Fibroblast of lung (primary cell): ENCODE results near the gene XRCC3. TPM values are rescaled to one million over a fixed set of nuclear protein-coding genes. Genes with fewer than 3 reads are reported as not detected.

ENCODE experiments used
- DNase-seq, 2 donors: peaks; one replicate each; pipeline versions ENCODE4 v3.0.0 to v3.0.0-alpha.2; 2010; ENCODE audit warnings: low read depth in 2 of 2
- H2AFZ ChIP-seq: 2 replicates; pipeline ENCODE4 v1.5.1; 2012; ENCODE audit warnings: low read length, control low read depth, inconsistent platforms
- H3K27ac ChIP-seq: 2 replicates; pipeline ENCODE4 v1.5.1; 2011; ENCODE audit warnings: low read length, control low read depth; ENCODE audit not compliant: insufficient read depth
- H3K27me3 ChIP-seq: 2 replicates; pipeline ENCODE4 v1.5.1; 2011; ENCODE audit warnings: mild to moderate bottlenecking, low read length; ENCODE audit not compliant: control insufficient read depth, insufficient read depth
- H3K36me3 ChIP-seq: 2 replicates; pipeline ENCODE4 v1.5.1; 2011; ENCODE audit warnings: low read length; ENCODE audit not compliant: control insufficient read depth, insufficient read depth
- H3K4me1 ChIP-seq: 2 replicates; pipeline ENCODE4 v1.5.1; 2011; ENCODE audit warnings: low read length; ENCODE audit not compliant: control insufficient read depth, insufficient read depth; ENCODE audit errors: extremely low read depth
- H3K4me2 ChIP-seq: 2 replicates; pipeline ENCODE4 v1.5.1; 2011; ENCODE audit warnings: low read length, control low read depth; ENCODE audit not compliant: insufficient read depth; ENCODE audit errors: extremely low read depth
- H3K4me3 ChIP-seq, 4 experiments: fragments of 200-600 bp in 1 of 4; sonication (generic) in 1 of 4; replicated peaks in 1 of 4; 2 replicates each; pipeline ENCODE4 v1.5.1; 2011 to 2016; ENCODE audit warnings: low read length in 4 of 4, low read depth in 3 of 4, mild to moderate bottlenecking in 3 of 4, control low read depth in 2 of 4, inconsistent platforms in 1 of 4, mixed read lengths in 1 of 4; ENCODE audit not compliant: insufficient read depth in 1 of 4; ENCODE audit errors: control extremely low read depth in 1 of 4
- H3K79me2 ChIP-seq: 2 replicates; pipeline ENCODE4 v1.5.1; 2012; ENCODE audit warnings: mild to moderate bottlenecking, low read length, inconsistent platforms; ENCODE audit not compliant: control insufficient read depth, insufficient read depth
- H3K9ac ChIP-seq: 2 replicates; pipeline ENCODE4 v1.5.1; 2011; ENCODE audit warnings: mild to moderate bottlenecking, low read length, control low read depth; ENCODE audit not compliant: insufficient read depth
- H3K9me3 ChIP-seq: 2 replicates; pipeline ENCODE4 v1.5.1; 2012; ENCODE audit warnings: low read depth, low read length; ENCODE audit not compliant: control insufficient read depth, insufficient read depth
- H4K20me1 ChIP-seq: 2 replicates; pipeline ENCODE4 v1.5.1; 2011; ENCODE audit warnings: low read length; ENCODE audit not compliant: control insufficient read depth, insufficient read depth; ENCODE audit errors: extremely low read depth
- EZH2 ChIP-seq: IDR thresholded peaks from 2 replicates; pipeline ENCODE4 v1.5.1; 2012; ENCODE audit warnings: low read length, control low read depth, mild to moderate bottlenecking; ENCODE audit errors: missing control alignments
- polyA plus RNA-seq, 2 donors: library from polyadenylated mRNA; depleted of rRNA in 1 of 2; stranded (reverse) in 1 of 2; unstranded in 1 of 2; fragments of >200 nt; gene quantifications; 2 replicates each; pipeline ENCODE4 v1.2.1, GENCODE V29; 2011 to 2012; ENCODE audit warnings: missing spikeins in 1 of 2
- total RNA-seq: library from RNA; depleted of rRNA; stranded (reverse); fragments of >200 nt; gene quantifications from 2 replicates; pipeline ENCODE4 v1.2.1, GENCODE V29; 2014
- TF ChIP-seq, protein P1 (sequence below), 2 donors: IDR thresholded peaks in 1 of 2; conservative IDR thresholded peaks in 1 of 2; 1 replicate in 1 of 2; 2 replicates in 1 of 2; pipeline ENCODE4 v1.5.1; 2011 to 2012; ENCODE audit warnings: low read length in 2 of 2, control low read depth in 1 of 2, inconsistent platforms in 1 of 2, low read depth in 1 of 2, mild to moderate bottlenecking in 1 of 2

Gene XRCC3
- total and polyA plus RNA-seq, 2 donors (not counting 1 experiment from before 2014, with no cell fraction given): 4.9 to 9.2 TPM

DNA sequence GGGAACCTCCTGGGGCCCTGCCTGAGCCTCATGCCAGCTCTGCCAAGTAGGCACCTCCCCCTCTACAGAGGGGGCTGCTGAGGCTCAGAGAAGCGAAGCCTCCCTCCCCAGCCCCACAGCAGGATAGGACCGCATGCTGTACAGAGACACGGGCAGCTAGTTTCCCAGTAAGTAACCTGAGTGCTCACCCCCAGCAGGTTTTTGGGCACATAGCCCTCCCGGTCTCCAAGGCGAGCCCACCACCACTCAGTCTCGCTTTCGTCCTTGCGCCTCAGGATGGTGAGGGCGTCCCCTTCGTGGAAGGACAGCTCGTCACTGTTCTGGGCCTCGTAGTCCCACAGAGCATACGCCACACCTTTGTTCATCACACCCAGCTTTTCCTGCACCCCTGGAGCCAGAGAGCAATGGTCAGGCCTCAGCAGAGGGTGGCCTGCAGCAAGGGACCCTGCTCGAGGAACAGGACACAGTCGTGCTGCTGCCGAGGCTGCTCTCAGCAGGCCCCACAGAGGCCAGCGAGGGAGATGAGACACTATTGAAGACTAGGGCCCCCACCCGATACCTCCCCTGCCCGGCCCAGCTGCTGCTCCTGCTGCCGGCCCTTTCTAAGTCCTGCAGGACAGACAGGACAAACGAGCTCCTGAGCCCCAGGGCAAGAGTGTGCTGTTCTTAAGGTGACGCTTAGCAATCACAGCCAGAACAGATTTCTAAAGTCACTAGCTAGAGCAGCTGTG, 20.7 kb upstream of the XRCC3 start:
- H3K9me3 ChIP-seq: no peaks in the 10 kb centered on the region
- no peaks in the 10 kb centered on the region for H3K79me2 ChIP-seq
- no peak overlapping the region for H2AFZ ChIP-seq
- no peak for DNase-seq
- no peaks in the 10 kb centered on the region for H3K4me1 ChIP-seq
- H3K36me3 ChIP-seq: peaks cover 7% of the 10 kb centered on the region
- H3K4me3 ChIP-seq: no peak overlapping the region
- no peak overlapping the region for H3K4me2 ChIP-seq
- H4K20me1 ChIP-seq: no peaks in the 10 kb centered on the region
- no peaks in the 10 kb centered on the region for H3K27me3 ChIP-seq
- no peak overlapping the region for H3K27ac ChIP-seq
- TF ChIP-seq, protein P1, sequence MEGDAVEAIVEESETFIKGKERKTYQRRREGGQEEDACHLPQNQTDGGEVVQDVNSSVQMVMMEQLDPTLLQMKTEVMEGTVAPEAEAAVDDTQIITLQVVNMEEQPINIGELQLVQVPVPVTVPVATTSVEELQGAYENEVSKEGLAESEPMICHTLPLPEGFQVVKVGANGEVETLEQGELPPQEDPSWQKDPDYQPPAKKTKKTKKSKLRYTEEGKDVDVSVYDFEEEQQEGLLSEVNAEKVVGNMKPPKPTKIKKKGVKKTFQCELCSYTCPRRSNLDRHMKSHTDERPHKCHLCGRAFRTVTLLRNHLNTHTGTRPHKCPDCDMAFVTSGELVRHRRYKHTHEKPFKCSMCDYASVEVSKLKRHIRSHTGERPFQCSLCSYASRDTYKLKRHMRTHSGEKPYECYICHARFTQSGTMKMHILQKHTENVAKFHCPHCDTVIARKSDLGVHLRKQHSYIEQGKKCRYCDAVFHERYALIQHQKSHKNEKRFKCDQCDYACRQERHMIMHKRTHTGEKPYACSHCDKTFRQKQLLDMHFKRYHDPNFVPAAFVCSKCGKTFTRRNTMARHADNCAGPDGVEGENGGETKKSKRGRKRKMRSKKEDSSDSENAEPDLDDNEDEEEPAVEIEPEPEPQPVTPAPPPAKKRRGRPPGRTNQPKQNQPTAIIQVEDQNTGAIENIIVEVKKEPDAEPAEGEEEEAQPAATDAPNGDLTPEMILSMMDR (conservative IDR thresholded peaks at IDR 0.05 in 1 of 2, IDR thresholded peaks at IDR 0.05 in 1 of 2; ENCODE audit: low read depth in 1 of 2, low read length in 2 of 2): no peak
- no peak for TF ChIP-seq EZH2
- H3K9ac ChIP-seq: no peak overlapping the region

DNA sequence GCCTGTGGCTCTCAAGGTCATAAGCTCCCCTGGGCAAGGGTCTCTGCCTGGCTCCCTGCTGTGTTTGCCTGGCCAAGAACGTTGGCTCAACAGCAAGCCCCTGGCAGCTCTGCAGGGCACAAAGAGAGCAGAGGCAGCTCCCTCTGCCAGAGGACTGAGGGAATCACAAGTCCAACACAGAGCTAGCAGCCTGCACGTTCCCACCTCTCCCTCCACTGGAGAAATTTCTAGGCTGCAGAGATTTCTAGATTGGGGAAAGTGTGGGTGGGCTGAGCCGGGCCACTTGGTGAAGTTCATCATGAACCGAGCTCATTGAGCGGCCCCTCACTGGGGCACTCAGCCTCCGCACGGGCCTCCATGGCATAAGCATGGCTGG, 20.2 kb upstream of the XRCC3 start:
- H3K9me3 ChIP-seq: no peaks in the 10 kb centered on the region
- peaks cover 7% of the 10 kb centered on the region for H3K36me3 ChIP-seq
- H3K79me2 ChIP-seq: no peaks in the 10 kb centered on the region

DNA sequence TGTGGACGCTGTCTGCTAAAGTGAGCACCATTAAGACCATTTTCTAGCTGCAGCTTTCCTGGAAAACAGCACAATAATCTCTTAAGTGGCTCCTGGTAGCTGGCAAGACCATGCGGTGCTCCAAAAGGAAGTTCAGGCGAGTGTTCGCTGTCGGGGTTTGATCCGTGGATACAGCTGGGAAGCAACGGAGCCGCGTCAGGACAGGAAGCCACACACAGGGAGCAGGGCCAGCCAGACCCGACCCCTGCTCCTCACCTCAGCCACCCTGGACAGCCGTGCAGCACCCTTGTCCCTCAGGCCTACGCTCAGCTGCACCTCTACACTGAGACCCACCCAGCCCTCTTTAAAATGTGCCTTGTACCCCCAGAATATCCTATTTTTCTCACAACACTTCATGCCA, 19.8 kb upstream of the XRCC3 start:
- H3K4me3 ChIP-seq: no peak overlapping the region
- no peaks in the 10 kb centered on the region for H3K9me3 ChIP-seq
- no peaks in the 10 kb centered on the region for H3K4me1 ChIP-seq
- no peaks in the 10 kb centered on the region for H3K79me2 ChIP-seq
- H3K27ac ChIP-seq: no peak overlapping the region
- no peak for DNase-seq
- no peaks in the 10 kb centered on the region for H3K27me3 ChIP-seq
- no peaks in the 10 kb centered on the region for H4K20me1 ChIP-seq
- TF ChIP-seq EZH2: no peak
- TF ChIP-seq, protein P1 (conservative IDR thresholded peaks at IDR 0.05 in 1 of 2, IDR thresholded peaks at IDR 0.05 in 1 of 2; ENCODE audit: low read depth in 1 of 2, low read length in 2 of 2): no peak
- H3K4me2 ChIP-seq: no peak overlapping the region
- no peak overlapping the region for H3K9ac ChIP-seq
- H2AFZ ChIP-seq: no peak overlapping the region
- H3K36me3 ChIP-seq: peaks cover 7% of the 10 kb centered on the region

More for the DNA sequence above, 20.2 kb upstream of the XRCC3 start:
- no peaks in the 10 kb centered on the region for H3K4me1 ChIP-seq
- no peak for DNase-seq
- no peaks in the 10 kb centered on the region for H4K20me1 ChIP-seq
- TF ChIP-seq, protein P1 (conservative IDR thresholded peaks at IDR 0.05 in 1 of 2, IDR thresholded peaks at IDR 0.05 in 1 of 2; ENCODE audit: low read depth in 1 of 2, low read length in 2 of 2): no peak
- no peak for TF ChIP-seq EZH2
- no peak overlapping the region for H3K9ac ChIP-seq
- no peak overlapping the region for H2AFZ ChIP-seq
- no peak overlapping the region for H3K4me3 ChIP-seq
- no peak overlapping the region for H3K27ac ChIP-seq
- H3K4me2 ChIP-seq: no peak overlapping the region
- no peaks in the 10 kb centered on the region for H3K27me3 ChIP-seq
